ENCODE results near the gene NSG1.
A peak's percentile ranks its signal among the peaks of the same experiment; 100 is the strongest.
"Not testable (repeated sequence)": the region's sequence is repeated elsewhere in the genome, so short reads cannot be mapped to it uniquely, and the experiment has no call there.

The NSG1 gene

GRCh38 chr4:4386736-4387392 is at the start of gene NSG1:
TSS of gene NSG1 (plus strand) at chr4:4387102. CDS start at chr4:4387630, 528 bp downstream.
- Mint-ChIP-seq H3K27ac (no peak within 1 kb of the TSS), H3K27me3 (ENCODE audit: low read depth) (peaks cover 50% of the 10 kb centered on the region), H3K9me3 (no peaks in the 10 kb centered on the region), H3K4me1 (ENCODE audit: low read depth) (no peaks in the 10 kb centered on the region), H3K4me3 (peak within 1 kb of the TSS; percentile 63), H3K36me3 (ENCODE audit: low read depth) (no peaks in the 10 kb centered on the region)
- no peak for DNase-seq (ENCODE audit: low spot score)

- no peak for DNase-seq (ENCODE audit: low spot score)
- Mint-ChIP-seq H3K4me1 (ENCODE audit: low read depth) (no peaks in the 10 kb centered on the region), H3K27ac (no peak overlapping the region), H3K4me3 (no peak overlapping the region), H3K36me3 (ENCODE audit: low read depth) (no peaks in the 10 kb centered on the region), H3K9me3 (no peaks in the 10 kb centered on the region), H3K27me3 (ENCODE audit: low read depth) (no peaks in the 10 kb centered on the region)
Measured at GRCh38 chr4:4338210-4339001, 48.5 kb upstream of the NSG1 start.

- Mint-ChIP-seq H3K27ac (no peak overlapping the region), H3K27me3 (ENCODE audit: low read depth) (no peaks in the 10 kb centered on the region), H3K36me3 (ENCODE audit: low read depth) (no peaks in the 10 kb centered on the region), H3K4me1 (ENCODE audit: low read depth) (no peaks in the 10 kb centered on the region), H3K4me3 (no peak overlapping the region), H3K9me3 (no peaks in the 10 kb centered on the region)
- DNase-seq (ENCODE audit: low spot score): no peak
Measured at GRCh38 chr4:4339504-4340085, 47.3 kb upstream of the NSG1 start.

GRCh38 chr4:4341861-4342650 is 44.8 kb upstream of the NSG1 start:
- Mint-ChIP-seq H3K27ac (no peak overlapping the region), H3K4me3 (no peak overlapping the region), H3K36me3 (ENCODE audit: low read depth) (peaks cover 2% of the 10 kb centered on the region), H3K9me3 (no peaks in the 10 kb centered on the region), H3K27me3 (ENCODE audit: low read depth) (no peaks in the 10 kb centered on the region), H3K4me1 (ENCODE audit: low read depth) (peaks cover 1% of the 10 kb centered on the region)
- no peak for DNase-seq (ENCODE audit: low spot score)

- no peaks in the 10 kb centered on the region for H3K27me3 Mint-ChIP-seq (ENCODE audit: low read depth)
- peaks cover 8% of the 10 kb centered on the region for H3K4me1 Mint-ChIP-seq (ENCODE audit: low read depth)
- H3K4me3 Mint-ChIP-seq: no peak overlapping the region
- no peaks in the 10 kb centered on the region for H3K9me3 Mint-ChIP-seq
- DNase-seq (ENCODE audit: low spot score): no peak
- no peak overlapping the region for H3K27ac Mint-ChIP-seq
- H3K36me3 Mint-ChIP-seq (ENCODE audit: low read depth): peaks cover 3% of the 10 kb centered on the region
Measured at GRCh38 chr4:4343038-4343437, 43.9 kb upstream of the NSG1 start.

- no peaks in the 10 kb centered on the region for H3K27me3 Mint-ChIP-seq (ENCODE audit: low read depth)
- H3K36me3 Mint-ChIP-seq (ENCODE audit: low read depth): peaks cover 7% of the 10 kb centered on the region
- H3K4me1 Mint-ChIP-seq (ENCODE audit: low read depth): peaks cover 15% of the 10 kb centered on the region
- H3K9me3 Mint-ChIP-seq: peaks cover 4% of the 10 kb centered on the region
- DNase-seq (ENCODE audit: low spot score): no peak
- H3K4me3 Mint-ChIP-seq: no peak overlapping the region
- no peak overlapping the region for H3K27ac Mint-ChIP-seq
Measured at GRCh38 chr4:4344915-4345527, 41.9 kb upstream of the NSG1 start.

- H3K4me3 Mint-ChIP-seq: no peak overlapping the region
- H3K27me3 Mint-ChIP-seq (ENCODE audit: low read depth): no peaks in the 10 kb centered on the region
- H3K27ac Mint-ChIP-seq: peak overlapping the region; percentile 3
- peaks cover 15% of the 10 kb centered on the region for H3K4me1 Mint-ChIP-seq (ENCODE audit: low read depth)
- no peak for DNase-seq (ENCODE audit: low spot score)
- peaks cover 7% of the 10 kb centered on the region for H3K36me3 Mint-ChIP-seq (ENCODE audit: low read depth)
- peaks cover 4% of the 10 kb centered on the region for H3K9me3 Mint-ChIP-seq
Measured at GRCh38 chr4:4347585-4347984, 39.3 kb upstream of the NSG1 start.

- DNase-seq (ENCODE audit: low spot score): peak; percentile 4
- Mint-ChIP-seq H3K4me1 (ENCODE audit: low read depth) (peaks cover 15% of the 10 kb centered on the region), H3K4me3 (peak overlapping the region; percentile 29), H3K27ac (peak overlapping the region; percentile 81)
- not testable (repeated sequence) for H3K27me3 Mint-ChIP-seq (ENCODE audit: low read depth); H3K36me3 Mint-ChIP-seq (ENCODE audit: low read depth); H3K9me3 Mint-ChIP-seq
Measured at GRCh38 chr4:4348585-4348984, 38.3 kb upstream of the NSG1 start.

GRCh38 chr4:4349867-4350266 is 37.0 kb upstream of the NSG1 start:
- Mint-ChIP-seq H3K9me3 (peaks cover 4% of the 10 kb centered on the region), H3K4me3 (no peak overlapping the region), H3K27me3 (ENCODE audit: low read depth) (peaks cover 2% of the 10 kb centered on the region), H3K4me1 (ENCODE audit: low read depth) (peaks cover 15% of the 10 kb centered on the region), H3K27ac (no peak overlapping the region), H3K36me3 (ENCODE audit: low read depth) (peaks cover 7% of the 10 kb centered on the region)
- no peak for DNase-seq (ENCODE audit: low spot score)

- no peak for DNase-seq (ENCODE audit: low spot score)
- peaks cover 7% of the 10 kb centered on the region for H3K36me3 Mint-ChIP-seq (ENCODE audit: low read depth)
- H3K27me3 Mint-ChIP-seq (ENCODE audit: low read depth): peaks cover 2% of the 10 kb centered on the region
- H3K4me1 Mint-ChIP-seq (ENCODE audit: low read depth): peaks cover 14% of the 10 kb centered on the region
- H3K4me3 Mint-ChIP-seq: no peak overlapping the region
- H3K9me3 Mint-ChIP-seq: peaks cover 4% of the 10 kb centered on the region
- H3K27ac Mint-ChIP-seq: no peak overlapping the region
Measured at GRCh38 chr4:4350909-4351308, 36.0 kb upstream of the NSG1 start.

GRCh38 chr4:4355302-4355701 is 31.6 kb upstream of the NSG1 start:
- H3K27me3 Mint-ChIP-seq (ENCODE audit: low read depth): peaks cover 2% of the 10 kb centered on the region
- H3K27ac Mint-ChIP-seq: no peak overlapping the region
- no peaks in the 10 kb centered on the region for H3K9me3 Mint-ChIP-seq
- no peak overlapping the region for H3K4me3 Mint-ChIP-seq
- DNase-seq (ENCODE audit: low spot score): no peak
- no peaks in the 10 kb centered on the region for H3K4me1 Mint-ChIP-seq (ENCODE audit: low read depth)
- H3K36me3 Mint-ChIP-seq (ENCODE audit: low read depth): no peaks in the 10 kb centered on the region

GRCh38 chr4:4356106-4357041 is 30.5 kb upstream of the NSG1 start:
- DNase-seq (ENCODE audit: low spot score): no peak
- no peaks in the 10 kb centered on the region for H3K36me3 Mint-ChIP-seq (ENCODE audit: low read depth)
- H3K27me3 Mint-ChIP-seq (ENCODE audit: low read depth): peaks cover 2% of the 10 kb centered on the region
- no peaks in the 10 kb centered on the region for H3K9me3 Mint-ChIP-seq
- H3K27ac Mint-ChIP-seq: no peak overlapping the region
- no peaks in the 10 kb centered on the region for H3K4me1 Mint-ChIP-seq (ENCODE audit: low read depth)
- no peak overlapping the region for H3K4me3 Mint-ChIP-seq
